Tibial artery (tissue), 4 donors: ENCODE measurements around the gene SMIM27.

ENCODE experiments used
- DNase-seq, 2 donors: peaks; one replicate each; pipeline ENCODE4 v3.0.0-alpha.2; 2019
- H3K27ac ChIP-seq, 2 donors: fragments of 200-600 bp; sonication (generic) in 1 of 2; 1 replicate in 1 of 2; 2 replicates in 1 of 2; pipeline ENCODE4 v1.5.1; 2018 to 2019; ENCODE audit warnings: mild to moderate bottlenecking in 1 of 2
- H3K27me3 ChIP-seq, 2 donors: fragments of 200-600 bp; sonication (generic) in 1 of 2; one replicate each; pipeline versions ENCODE4 v1.5.1 to v1.6.0; 2016 to 2019
- H3K36me3 ChIP-seq, 3 donors: fragments of 200-600 bp; sonication (generic) in 2 of 3; one replicate each; pipeline ENCODE4 v1.5.1; 2016 to 2019; ENCODE audit warnings: mild to moderate bottlenecking in 2 of 3
- H3K4me1 ChIP-seq, 4 donors: fragments of 200-600 bp; sonication (generic) in 2 of 4; 1 replicate in 3 of 4; 2 replicates in 1 of 4; pipeline ENCODE4 v1.5.1; 2016 to 2019
- H3K4me3 ChIP-seq, 2 donors: fragments of 200-600 bp; sonication (generic) in 1 of 2; 1 replicate in 1 of 2; 2 replicates in 1 of 2; pipeline ENCODE4 v1.5.1; 2018 to 2019; ENCODE audit warnings: mild to moderate bottlenecking in 2 of 2
- H3K9me3 ChIP-seq, 3 donors: fragments of 200-600 bp; sonication (generic) in 1 of 3; one replicate each; pipeline ENCODE4 v1.5.1; 2016 to 2019
- CTCF ChIP-seq, 2 experiments: fragments of 200-600 bp in 1 of 2; fragments of 450-650 bp in 1 of 2; IDR thresholded peaks; one replicate each; pipeline ENCODE4 v1.5.1; 2017 to 2019; ENCODE audit warnings: antibody characterized with exemption in 2 of 2, mild to moderate bottlenecking in 1 of 2, moderate library complexity in 1 of 2
- intact Hi-C: fragments of 100-400 bp; cut with DNase I; formaldehyde crosslinking; loops from one replicate; pipeline ENCODE4 v1.15.0; 2023; ENCODE audit warnings: low total_unique reads

SMIM27 gene

GRCh38 chr9:32572900-32573523 lies 20.9 kb downstream of the SMIM27 start, which contains the start of gene NDUFB6:
Gene NDUFB6 (minus strand): TSS chr9:32573159. CDS start chr9:32573060, 99 bp downstream.
- TF ChIP-seq CTCF (IDR thresholded peaks at IDR 0.05), result no peak
- Histone ChIP-seq H3K9me3 (no peaks in the 10 kb centered on the region), H3K4me3 (peak within 1 kb of the TSS; percentile 84 to 94), H3K36me3 (peaks cover 0 to 9% (median 2%) of the 10 kb centered on the region in 3 donors), H3K27ac (peak within 1 kb of the TSS; percentile 89 to 92), H3K27me3 (no peaks in the 10 kb centered on the region), H3K4me1 (peaks cover 0 to 26% (median 17%) of the 10 kb centered on the region in 4 donors)
- DNase-seq, result peak; percentile 89 to 95
- intact Hi-C loops, result loop anchor here (1.0 kb wide), 1 partner anchor 23 kb away; no protein-coding TSS in a partner anchor

GRCh38 chr9:32573821-32574220 lies 21.7 kb downstream of the SMIM27 start:
- Histone ChIP-seq H3K27ac (peak overlapping the region; percentile 89 to 92), H3K4me3 (peak overlapping the region in 1 of 2 donors; percentile 94), H3K36me3 (peaks cover 0 to 8% (median 0%) of the 10 kb centered on the region in 3 donors), H3K4me1 (peaks cover 0 to 28% (median 17%) of the 10 kb centered on the region in 4 donors), H3K27me3 (no peaks in the 10 kb centered on the region), H3K9me3 (no peaks in the 10 kb centered on the region)
- no peak for DNase-seq
- intact Hi-C loops, result loop anchor here (1.0 kb wide), 1 partner anchor 24 kb away; no protein-coding TSS in a partner anchor
- TF ChIP-seq CTCF (IDR thresholded peaks at IDR 0.05), result no peak

- H3K4me3 ChIP-seq, result no peak overlapping the region
- DNase-seq, result no peak
- H3K27ac ChIP-seq, result no peak overlapping the region
- peaks cover 0 to 32% (median 18%) of the 10 kb centered on the region in 4 donors for H3K4me1 ChIP-seq
- H3K36me3 ChIP-seq, result no peaks in the 10 kb centered on the region
- H3K27me3 ChIP-seq, result no peaks in the 10 kb centered on the region
- no peaks in the 10 kb centered on the region for H3K9me3 ChIP-seq
- intact Hi-C loops, result loop anchor here (5.0 kb wide), 1 partner anchor 198 kb away; no protein-coding TSS in a partner anchor
- TF ChIP-seq CTCF (IDR thresholded peaks at IDR 0.05), result no peak
Observed at GRCh38 chr9:32574858-32575257, 22.7 kb downstream of the SMIM27 start.

- TF ChIP-seq CTCF (IDR thresholded peaks at IDR 0.05), result no peak
- H3K9me3 ChIP-seq, result no peaks in the 10 kb centered on the region
- H3K27ac ChIP-seq, result no peak overlapping the region
- peaks cover 0 to 15% (median 6%) of the 10 kb centered on the region in 4 donors for H3K4me1 ChIP-seq
- no peaks in the 10 kb centered on the region for H3K27me3 ChIP-seq
- intact Hi-C loops, result loop anchor here (5.0 kb wide), 1 partner anchor 200 kb away; no protein-coding TSS in a partner anchor
- no peak overlapping the region for H3K4me3 ChIP-seq
- no peaks in the 10 kb centered on the region for H3K36me3 ChIP-seq
- no peak for DNase-seq
Observed at GRCh38 chr9:32577316-32577715, 25.2 kb downstream of the SMIM27 start.

GRCh38 chr9:32578976-32579375 lies 26.8 kb downstream of the SMIM27 start:
- peaks cover 0 to 7% (median 1%) of the 10 kb centered on the region in 4 donors for H3K4me1 ChIP-seq
- intact Hi-C loops, result loop anchor here (5.0 kb wide), 1 partner anchor 202 kb away; no protein-coding TSS in a partner anchor
- no peaks in the 10 kb centered on the region for H3K27me3 ChIP-seq
- no peaks in the 10 kb centered on the region for H3K9me3 ChIP-seq
- no peak for DNase-seq
- no peak overlapping the region for H3K27ac ChIP-seq
- peak overlapping the region; percentile 11 to 19 for H3K4me3 ChIP-seq
- no peaks in the 10 kb centered on the region for H3K36me3 ChIP-seq
- TF ChIP-seq CTCF (IDR thresholded peaks at IDR 0.05), result no peak
